ENCODE results near the gene MYO5A. TPM values are rescaled to one million over a fixed set of nuclear protein-coding genes. Genes with fewer than 3 reads are reported as not detected.

MYO5A gene
- total RNA-seq, 1 donor from 2014 or later, result 31.2 TPM

GRCh38 chr15:52331490-52332240, 197.0 kb downstream of the MYO5A start:
- intact Hi-C loops (cut with DNase I), result no loop called here
- Histone ChIP-seq H3K36me3 (peaks cover 0 to 33% of the 10 kb centered on the region in 2 donors), H3K4me3 (no peak overlapping the region), H3K27ac (no peak overlapping the region), H3K9me3 (no peaks in the 10 kb centered on the region), H3K27me3 (no peaks in the 10 kb centered on the region), H3K4me1 (no peaks in the 10 kb centered on the region)
- no peak for DNase-seq (ENCODE audit: extremely low spot score in 2 of 2)
- peak in 1 of 3 experiments; percentile 19 for TF ChIP-seq CTCF (IDR thresholded peaks at IDR 0.05)
- TF ChIP-seq POLR2AphosphoS5 (IDR thresholded peaks at IDR 0.05; ENCODE audit: insufficient read depth in 1 of 2, low read depth in 1 of 2), result no peak

- Histone ChIP-seq H3K4me1 (no peaks in the 10 kb centered on the region), H3K27ac (no peak overlapping the region), H3K9me3 (no peaks in the 10 kb centered on the region), H3K4me3 (no peak overlapping the region), H3K27me3 (no peaks in the 10 kb centered on the region), H3K36me3 (peaks cover 0 to 27% of the 10 kb centered on the region in 2 donors)
- intact Hi-C loops (cut with DNase I), result no loop called here
- no peak for DNase-seq (ENCODE audit: extremely low spot score in 2 of 2)
- TF ChIP-seq CTCF (IDR thresholded peaks at IDR 0.05) (no peak), POLR2A (IDR thresholded peaks at IDR 0.05) (no peak), POLR2AphosphoS5 (IDR thresholded peaks at IDR 0.05; ENCODE audit: insufficient read depth in 1 of 2, low read depth in 1 of 2) (no peak)
Measured at GRCh38 chr15:52329987-52330386, 198.7 kb downstream of the MYO5A start.

- no peaks in the 10 kb centered on the region for H3K9me3 ChIP-seq
- DNase-seq (ENCODE audit: extremely low spot score in 2 of 2), result no peak
- intact Hi-C loops (cut with DNase I), result no loop called here
- no peak overlapping the region for H3K27ac ChIP-seq
- no peaks in the 10 kb centered on the region for H3K4me1 ChIP-seq
- no peak for TF ChIP-seq POLR2AphosphoS5 (IDR thresholded peaks at IDR 0.05; ENCODE audit: insufficient read depth in 1 of 2, low read depth in 1 of 2)
- no peaks in the 10 kb centered on the region for H3K27me3 ChIP-seq
- H3K36me3 ChIP-seq, result peaks cover 0 to 27% of the 10 kb centered on the region in 2 donors
- no peak overlapping the region for H3K4me3 ChIP-seq
Measured at GRCh38 chr15:52329150-52329549, 199.5 kb downstream of the MYO5A start.

GRCh38 chr15:52328680-52329079, 200.0 kb downstream of the MYO5A start:
- no peak for DNase-seq (ENCODE audit: extremely low spot score in 2 of 2)
- Histone ChIP-seq H3K36me3 (peaks cover 0 to 27% of the 10 kb centered on the region in 2 donors), H3K4me1 (no peaks in the 10 kb centered on the region), H3K27me3 (no peaks in the 10 kb centered on the region), H3K9me3 (no peaks in the 10 kb centered on the region), H3K27ac (no peak overlapping the region), H3K4me3 (no peak overlapping the region)
- TF ChIP-seq CTCF (IDR thresholded peaks at IDR 0.05), result no peak
- TF ChIP-seq POLR2AphosphoS5 (IDR thresholded peaks at IDR 0.05; ENCODE audit: insufficient read depth in 1 of 2, low read depth in 1 of 2), result no peak
- no peak for TF ChIP-seq POLR2A (IDR thresholded peaks at IDR 0.05)
- intact Hi-C loops (cut with DNase I), result no loop called here

- no peak overlapping the region for H3K4me3 ChIP-seq
- TF ChIP-seq CTCF (IDR thresholded peaks at IDR 0.05) (no peak), POLR2A (IDR thresholded peaks at IDR 0.05) (no peak), POLR2AphosphoS5 (IDR thresholded peaks at IDR 0.05; ENCODE audit: insufficient read depth in 1 of 2, low read depth in 1 of 2) (no peak)
- intact Hi-C loops (cut with DNase I), result no loop called here
- peaks cover 0 to 27% of the 10 kb centered on the region in 2 donors for H3K36me3 ChIP-seq
- no peaks in the 10 kb centered on the region for H3K27me3 ChIP-seq
- no peaks in the 10 kb centered on the region for H3K9me3 ChIP-seq
- no peaks in the 10 kb centered on the region for H3K4me1 ChIP-seq
- no peak overlapping the region for H3K27ac ChIP-seq
- no peak for DNase-seq (ENCODE audit: extremely low spot score in 2 of 2)
Measured at GRCh38 chr15:52326756-52327155, 201.9 kb downstream of the MYO5A start.
